SU-DHL-6 (cell line): Measurements from ENCODE around the gene PARVA.

Experiments used
- H2AFZ ChIP-seq: fragments of 200-600 bp; sonication (generic); 2 replicates; pipeline ENCODE4 v1.6.1; 2014; ENCODE audit warnings: low read depth, mild to moderate bottlenecking, moderate library complexity, mixed read lengths, antibody characterized with exemption, low read length; ENCODE audit not compliant: severe bottlenecking
- H3F3A ChIP-seq: fragments of 200-600 bp; shearing (Covaris generic); 2 replicates; pipeline ENCODE4 v1.6.0; 2016; ENCODE audit warnings: antibody characterized with exemption, mild to moderate bottlenecking; ENCODE audit not compliant: insufficient read depth
- H3K27ac ChIP-seq: fragments of 200-600 bp; sonication (generic); 2 replicates; pipeline ENCODE4 v1.5.1; 2016; ENCODE audit warnings: low read depth, mild to moderate bottlenecking, low read length, moderate library complexity, mixed read lengths
- H3K27me3 ChIP-seq: fragments of 200-600 bp; sonication (generic), shearing (Covaris generic); 2 replicates; pipeline ENCODE4 v1.6.0; 2014; ENCODE audit warnings: mild to moderate bottlenecking, low read length
- H3K36me3 ChIP-seq: fragments of 200-600 bp; sonication (generic); 2 replicates; pipeline ENCODE4 v1.6.1; 2014; ENCODE audit warnings: mild to moderate bottlenecking, low read length, mixed read lengths
- H3K4me2 ChIP-seq: fragments of 300-600, 200-600 bp; shearing (Covaris generic), sonication (generic); 2 replicates; pipeline ENCODE4 v1.6.0; 2014; ENCODE audit warnings: low read length, low read depth, mild to moderate bottlenecking; ENCODE audit not compliant: poor library complexity, severe bottlenecking
- H3K4me3 ChIP-seq: fragments of 200-600 bp; sonication (generic); 2 replicates; pipeline ENCODE4 v1.5.1; 2014; ENCODE audit warnings: antibody characterized with exemption, low read length, mild to moderate bottlenecking, mixed read lengths; ENCODE audit not compliant: insufficient read depth, poor library complexity, severe bottlenecking
- H3K79me2 ChIP-seq: fragments of 200-600 bp; sonication (generic); 2 replicates; pipeline ENCODE4 v1.6.1; 2014; ENCODE audit warnings: mild to moderate bottlenecking, low read length, moderate library complexity; ENCODE audit not compliant: insufficient read depth
- H3K9ac ChIP-seq: fragments of 200-600 bp; sonication (generic); 2 replicates; pipeline ENCODE4 v1.7.0; 2014; ENCODE audit warnings: mild to moderate bottlenecking, low read length
- H3K9me2 ChIP-seq: fragments of 200-600 bp; sonication (generic); replicated peaks from 2 replicates; pipeline ENCODE4 v1.6.1; 2014; ENCODE audit warnings: low read length; ENCODE audit not compliant: insufficient read depth
- H3K9me3 ChIP-seq: fragments of 200-600 bp; sonication (generic); 2 replicates; pipeline ENCODE4 v1.6.1; 2014; ENCODE audit warnings: low read length, mixed read lengths; ENCODE audit not compliant: insufficient read depth
- H4K20me1 ChIP-seq: fragments of 200-600 bp; sonication (generic); 2 replicates; pipeline ENCODE4 v1.6.1; 2014; ENCODE audit warnings: low read depth, mild to moderate bottlenecking, antibody characterized with exemption, low read length, moderate library complexity, mixed read lengths
- CTCF ChIP-seq: fragments of 200-600 bp; sonication (generic); IDR thresholded peaks from one replicate; pipeline ENCODE4 v1.5.1; 2017; ENCODE audit warnings: antibody characterized with exemption, mild to moderate bottlenecking, low read length, moderate library complexity; ENCODE audit not compliant: insufficient read depth, poor library complexity, severe bottlenecking
- EZH2phosphoT487 ChIP-seq: fragments of 200-600 bp; sonication (generic), shearing (Covaris generic); conservative IDR thresholded peaks from 2 replicates; pipeline ENCODE4 v1.6.1; 2018; ENCODE audit warnings: mild to moderate bottlenecking, antibody characterized with exemption, low read length, moderate library complexity, mixed read lengths

The PARVA gene

GRCh38 chr11:12330485-12331231, 46.7 kb upstream of the PARVA start:
- Histone ChIP-seq H3K36me3 (no peaks in the 10 kb centered on the region), H3K27ac (no peak overlapping the region), H2AFZ (no peak overlapping the region), H3K9ac (no peak overlapping the region), H4K20me1 (no peaks in the 10 kb centered on the region), H3K9me3 (no peaks in the 10 kb centered on the region), H3K4me2 (no peak overlapping the region), H3K4me3 (no peak overlapping the region), H3K9me2 (no peaks in the 10 kb centered on the region), H3K79me2 (no peaks in the 10 kb centered on the region), H3F3A (no peaks in the 10 kb centered on the region), H3K27me3 (no peaks in the 10 kb centered on the region)
- TF ChIP-seq CTCF (no peak), EZH2phosphoT487 (no peak)

DNA sequence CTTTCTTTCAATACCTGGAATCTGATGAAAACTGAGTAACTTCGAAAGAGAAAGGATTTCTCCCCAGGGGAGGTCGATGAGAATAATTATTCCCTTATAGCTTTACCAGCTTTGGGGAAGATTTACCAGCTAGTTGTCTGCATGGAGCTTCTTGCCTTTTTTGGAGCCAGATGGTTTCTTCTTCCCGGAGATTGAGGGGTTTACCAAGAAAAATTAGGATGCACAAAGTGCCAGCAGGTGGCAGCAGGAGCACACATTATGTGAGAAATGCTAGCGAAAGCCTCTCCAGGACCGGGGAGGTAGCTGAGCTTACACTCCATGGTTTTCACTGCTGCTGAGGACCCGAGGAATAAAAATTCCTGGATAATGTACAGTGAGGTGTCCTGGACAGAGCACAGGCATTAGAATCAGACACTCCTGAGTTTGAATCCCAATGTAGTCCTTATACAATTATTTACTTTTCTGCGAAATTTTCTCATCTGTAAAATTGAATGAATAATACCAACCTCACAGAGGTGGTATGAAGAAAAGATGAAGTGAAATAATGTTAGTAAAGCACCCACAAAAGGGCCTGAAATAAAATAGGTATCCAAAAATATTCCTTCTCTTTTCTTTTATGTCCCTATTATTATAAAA, 46.0 kb upstream of the PARVA start:
- no peak overlapping the region for H3K9ac ChIP-seq
- no peak overlapping the region for H2AFZ ChIP-seq
- H3K27ac ChIP-seq, result no peak overlapping the region

GRCh38 chr11:12343526-12343925, 33.8 kb upstream of the PARVA start:
- no peak overlapping the region for H3K4me2 ChIP-seq
- no peak for TF ChIP-seq EZH2phosphoT487
- TF ChIP-seq CTCF, result no peak

More for the DNA sequence above, 46.0 kb upstream of the PARVA start:
- no peak overlapping the region for H3K4me2 ChIP-seq
- no peaks in the 10 kb centered on the region for H3K27me3 ChIP-seq
- no peaks in the 10 kb centered on the region for H3K9me3 ChIP-seq
- no peaks in the 10 kb centered on the region for H3K9me2 ChIP-seq
- H3F3A ChIP-seq, result no peaks in the 10 kb centered on the region
- no peak for TF ChIP-seq EZH2phosphoT487
- TF ChIP-seq CTCF, result peak; percentile 83
- H3K36me3 ChIP-seq, result no peaks in the 10 kb centered on the region
- H3K4me3 ChIP-seq, result no peak overlapping the region
- no peaks in the 10 kb centered on the region for H3K79me2 ChIP-seq
- H4K20me1 ChIP-seq, result no peaks in the 10 kb centered on the region

More at GRCh38 chr11:12343526-12343925, 33.8 kb upstream of the PARVA start:
- Histone ChIP-seq H3K27ac (no peak overlapping the region), H3K4me3 (no peak overlapping the region), H3K9ac (no peak overlapping the region), H3K9me2 (no peaks in the 10 kb centered on the region), H2AFZ (no peak overlapping the region), H3F3A (no peaks in the 10 kb centered on the region), H3K27me3 (no peaks in the 10 kb centered on the region), H4K20me1 (no peaks in the 10 kb centered on the region), H3K79me2 (no peaks in the 10 kb centered on the region), H3K36me3 (no peaks in the 10 kb centered on the region), H3K9me3 (0 out of 2 replicates have a peak, but pooled peaks cover 4% of the 10 kb centered on the region)
